NCI-H1417 treated with DMSO at 0.1 percent for 48 hours (cell line): ENCODE data around the gene SP3.

ENCODE experiments used
- DNase-seq: peaks from one replicate; lab custom pipeline; 2025; lab: John Stamatoyannopoulos, UW

SP3 gene

DNA sequence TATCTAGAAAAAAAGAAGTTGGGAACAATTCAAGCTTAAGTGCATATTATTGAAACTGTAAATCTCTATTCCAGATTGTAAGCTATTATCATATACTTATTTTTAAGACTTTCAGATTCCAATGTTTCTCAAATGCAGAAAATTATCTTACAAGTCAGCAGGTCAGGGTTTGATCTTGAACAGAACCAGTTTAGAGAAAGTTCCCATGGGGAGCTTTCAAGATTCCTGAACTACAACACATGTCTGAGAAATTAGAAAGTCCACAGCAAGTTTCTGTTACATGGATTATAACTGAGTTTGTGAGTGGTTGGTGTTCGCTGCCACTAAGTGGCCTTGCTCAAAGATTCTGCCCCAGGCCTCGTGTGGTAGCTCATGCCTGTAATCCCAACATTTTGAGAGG lies 31.6 kb upstream of the SP3 start:
- DNase-seq = no peak

DNA sequence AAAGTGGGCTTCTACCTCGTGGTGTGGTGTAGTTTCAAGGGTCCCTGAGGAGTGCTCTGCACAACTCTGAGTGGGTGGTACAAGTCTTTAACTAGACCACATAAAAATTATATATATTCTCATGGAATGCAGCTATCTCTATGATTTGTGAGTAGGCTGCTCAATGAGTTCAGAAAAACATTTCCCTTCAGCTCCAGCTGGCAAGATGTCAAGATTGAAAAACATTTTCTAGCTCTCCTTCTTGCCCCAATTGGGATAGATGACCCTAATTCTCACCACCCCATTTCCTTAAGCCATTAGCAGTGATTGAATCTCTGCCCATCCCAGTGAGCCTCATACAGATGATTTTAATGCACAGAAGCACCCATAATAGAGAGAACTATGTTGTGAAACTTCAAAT lies 28.3 kb upstream of the SP3 start:
- DNase-seq = no peak

DNA sequence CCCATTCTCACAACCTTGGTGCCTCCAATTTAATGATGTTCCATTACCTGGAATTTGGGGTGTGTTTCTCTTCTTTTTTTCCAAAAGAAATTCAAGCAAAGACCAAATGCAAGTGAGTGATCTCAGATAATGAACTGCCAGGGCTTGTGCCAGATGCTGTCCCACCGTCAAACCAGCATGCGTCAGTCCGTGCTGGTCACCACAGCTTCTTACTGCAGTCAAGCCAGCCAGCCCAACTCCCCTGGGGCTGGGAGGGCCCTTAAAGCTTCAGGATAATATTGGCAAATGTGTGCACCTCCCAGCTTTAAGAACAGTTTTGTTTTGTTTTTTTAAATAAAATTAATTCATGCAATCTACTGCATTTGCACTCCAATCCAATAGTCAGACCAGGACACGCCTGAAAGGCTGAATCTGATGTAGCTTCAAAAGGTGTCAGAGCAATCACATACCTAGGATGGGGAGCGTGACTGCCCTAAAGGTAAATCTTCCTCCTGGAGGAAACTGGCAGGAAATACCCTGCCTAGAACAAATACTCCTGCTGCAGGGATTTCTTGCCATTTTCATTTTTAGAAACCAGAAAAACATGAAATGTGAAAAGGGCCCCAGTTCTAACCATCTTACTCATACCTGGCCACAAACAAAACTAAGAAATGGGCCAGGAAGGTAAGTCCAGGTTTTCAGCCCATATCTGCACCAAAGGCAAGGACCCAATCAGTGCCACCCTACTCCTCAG lies 26.8 kb upstream of the SP3 start:
- no peak for DNase-seq

DNA sequence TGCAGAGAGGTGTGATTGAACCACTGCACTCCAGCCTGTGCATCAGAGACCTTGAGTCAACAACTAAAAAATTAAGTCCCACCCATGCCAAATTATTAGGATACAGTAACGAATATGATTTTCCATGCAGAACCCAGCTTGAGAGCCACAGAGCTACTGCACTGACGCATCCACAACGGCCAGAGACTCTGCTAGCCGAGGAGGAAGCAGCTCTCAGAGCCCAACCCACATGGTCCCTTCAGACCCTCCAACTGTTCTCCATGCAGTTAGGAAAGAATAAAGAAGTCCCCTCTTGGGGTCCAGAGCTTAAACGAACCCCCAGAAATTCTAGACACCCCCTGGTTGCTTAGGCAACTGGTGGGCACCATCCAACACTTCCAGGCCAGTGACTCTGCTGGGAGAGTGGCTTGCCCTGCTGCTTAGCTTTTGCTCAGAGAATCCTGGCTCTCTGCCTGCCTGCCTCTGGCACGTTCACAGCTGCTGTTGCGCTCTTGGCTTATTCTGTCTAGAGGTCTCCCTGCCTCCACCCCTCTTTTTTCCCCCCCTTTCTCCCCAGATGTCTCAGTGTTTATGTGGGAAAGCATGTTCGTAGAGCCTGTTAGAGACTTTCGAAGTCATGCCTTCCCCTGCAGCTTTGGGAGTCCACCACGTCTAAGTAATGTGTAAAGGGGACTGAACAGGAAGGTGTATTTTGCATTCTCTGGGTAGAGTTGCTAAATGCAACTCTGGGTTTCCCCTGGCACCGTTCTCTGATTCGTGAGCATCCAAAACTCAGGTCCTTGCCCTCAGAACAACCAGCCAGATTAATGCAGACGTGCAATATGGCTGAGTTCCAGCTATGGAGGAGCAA lies 26.0 kb upstream of the SP3 start:
- DNase-seq = no peak

DNA sequence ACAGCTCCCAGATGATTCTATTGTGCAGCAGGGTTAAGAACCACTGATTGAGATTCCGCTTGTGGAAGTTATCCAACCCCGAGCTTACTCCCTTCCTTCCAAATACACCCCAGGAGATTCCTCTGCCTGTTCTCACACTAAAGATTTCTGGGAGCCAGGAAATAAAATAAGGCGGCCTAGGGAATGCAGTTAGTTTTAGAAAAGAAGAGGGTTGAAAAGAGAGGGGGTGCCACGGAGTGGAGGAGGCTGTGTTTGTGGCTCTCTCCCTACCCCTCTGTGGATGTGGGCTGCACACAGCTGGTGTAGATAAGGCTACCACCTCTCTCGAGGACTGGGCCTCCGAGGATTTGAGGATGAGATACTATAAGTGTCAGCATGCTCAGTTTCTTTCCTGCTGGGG lies 25.1 kb upstream of the SP3 start:
- DNase-seq = no peak

DNA sequence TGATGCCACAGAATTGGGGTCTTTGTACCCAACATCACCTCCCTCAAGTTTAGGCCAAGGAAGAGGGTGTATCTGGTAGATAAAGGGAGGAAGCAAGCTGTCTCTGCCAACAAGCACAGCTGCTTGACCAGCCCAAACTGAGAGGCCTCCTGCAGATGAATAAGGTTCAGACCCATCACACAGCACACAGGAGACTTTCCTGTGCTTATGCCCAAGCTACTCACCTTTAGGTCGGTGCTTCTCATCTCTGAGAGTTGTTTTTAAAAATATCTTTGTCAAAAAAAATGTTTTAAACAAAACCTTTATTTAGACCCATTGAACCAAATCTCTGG lies 24.7 kb upstream of the SP3 start:
- no peak for DNase-seq

DNA sequence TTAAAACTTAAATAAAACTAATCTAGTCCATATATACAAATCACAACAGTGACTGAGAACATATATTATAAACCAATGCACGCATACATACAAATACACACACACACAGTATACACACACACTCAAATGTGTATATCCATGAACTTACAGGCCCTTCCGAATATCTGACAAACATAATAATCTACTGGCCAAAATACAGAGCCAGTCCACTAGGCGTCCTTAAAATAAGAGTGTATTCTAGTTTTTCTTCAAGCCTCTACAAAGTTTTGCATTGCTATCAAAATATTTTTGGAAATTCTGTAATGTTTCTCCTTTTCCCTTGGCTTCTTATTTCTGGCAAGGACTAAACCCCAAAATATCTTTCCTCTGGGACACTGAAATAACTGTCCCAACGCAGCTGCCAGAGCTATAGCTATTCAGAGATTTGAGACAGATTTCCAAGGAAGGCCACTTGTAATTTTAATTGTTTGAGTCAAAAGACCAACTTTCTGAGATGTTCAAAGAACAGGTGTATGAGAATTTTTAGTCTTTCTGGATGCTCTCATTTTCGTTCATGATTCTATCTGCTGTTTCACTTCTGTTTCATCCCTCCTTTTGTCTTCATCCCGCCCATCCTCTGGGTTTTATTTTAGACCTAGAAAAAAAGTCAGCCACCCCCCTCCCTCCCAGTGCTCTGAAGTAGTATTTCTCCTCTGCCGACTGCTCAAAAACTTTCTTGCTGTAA lies 24.1 kb upstream of the SP3 start:
- no peak for DNase-seq

DNA sequence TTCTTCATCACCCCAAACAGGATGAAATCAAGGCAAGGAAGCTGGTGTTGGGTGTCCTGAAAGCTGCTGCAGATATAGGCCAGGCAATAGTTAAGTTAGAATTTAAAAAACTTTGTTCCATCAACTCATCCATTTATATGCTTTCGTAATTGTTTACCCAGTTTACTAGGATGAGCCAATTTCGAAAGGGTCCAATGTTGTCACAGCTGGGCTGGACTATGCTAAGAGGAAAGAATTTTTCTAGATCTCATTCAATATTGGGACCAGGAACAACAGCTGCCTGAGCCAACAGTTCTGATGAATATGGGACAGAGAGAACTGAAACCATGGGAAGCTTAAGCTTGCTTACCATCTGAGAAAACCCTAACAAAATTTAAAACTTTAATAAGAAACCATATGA lies 21.6 kb upstream of the SP3 start:
- no peak for DNase-seq

DNA sequence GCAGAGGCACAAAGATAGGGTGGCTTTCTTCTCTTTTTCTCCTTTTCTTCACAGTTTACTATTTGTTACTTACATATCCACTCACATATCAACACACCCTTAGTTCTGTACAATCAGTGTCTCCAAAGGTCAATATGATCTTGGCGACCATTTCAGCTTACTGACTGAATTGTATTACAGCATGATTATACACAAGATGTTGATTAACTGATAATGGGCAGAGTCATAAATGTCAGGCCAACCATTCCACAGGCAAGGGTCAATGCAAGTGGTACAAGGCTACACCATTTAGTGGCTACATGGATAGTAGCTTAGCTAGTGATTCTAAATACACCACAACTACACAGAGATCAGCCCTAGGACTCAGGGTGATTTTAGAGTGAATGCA lies 20.4 kb upstream of the SP3 start:
- no peak for DNase-seq

DNA sequence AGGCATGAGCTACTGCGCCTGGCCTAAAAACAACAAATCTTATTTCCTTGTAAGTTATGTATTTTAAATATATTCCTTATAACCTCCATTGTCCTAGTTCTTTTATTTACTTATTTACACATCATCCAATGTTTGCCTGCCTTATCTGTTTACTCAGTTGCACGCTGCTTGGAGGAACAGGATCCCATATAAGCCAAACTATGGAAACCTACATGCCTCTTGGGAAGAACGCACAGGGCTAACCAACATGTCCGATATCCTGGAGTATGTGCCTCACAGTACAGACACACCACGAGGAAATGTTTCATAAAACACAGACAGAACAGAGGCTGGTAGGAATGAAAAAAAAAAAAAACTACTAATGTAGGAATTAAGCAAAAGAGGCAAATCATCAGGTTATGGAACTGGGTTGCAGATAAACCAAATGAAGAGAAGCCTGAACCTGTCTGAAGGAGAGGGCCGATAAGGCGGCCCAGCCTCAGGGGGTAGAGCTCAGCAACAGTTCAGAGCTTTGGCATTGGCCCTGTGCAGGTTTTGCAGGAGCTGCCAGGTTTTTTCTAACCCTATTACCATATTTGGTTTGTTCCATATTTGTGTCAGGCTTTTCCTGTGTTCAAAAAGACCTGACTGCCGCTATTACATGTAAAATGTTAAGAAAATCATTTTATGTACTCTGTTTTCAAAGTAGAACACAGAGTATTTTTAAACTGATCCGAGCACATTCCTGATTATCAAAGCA lies 19.9 kb upstream of the SP3 start:
- no peak for DNase-seq

DNA sequence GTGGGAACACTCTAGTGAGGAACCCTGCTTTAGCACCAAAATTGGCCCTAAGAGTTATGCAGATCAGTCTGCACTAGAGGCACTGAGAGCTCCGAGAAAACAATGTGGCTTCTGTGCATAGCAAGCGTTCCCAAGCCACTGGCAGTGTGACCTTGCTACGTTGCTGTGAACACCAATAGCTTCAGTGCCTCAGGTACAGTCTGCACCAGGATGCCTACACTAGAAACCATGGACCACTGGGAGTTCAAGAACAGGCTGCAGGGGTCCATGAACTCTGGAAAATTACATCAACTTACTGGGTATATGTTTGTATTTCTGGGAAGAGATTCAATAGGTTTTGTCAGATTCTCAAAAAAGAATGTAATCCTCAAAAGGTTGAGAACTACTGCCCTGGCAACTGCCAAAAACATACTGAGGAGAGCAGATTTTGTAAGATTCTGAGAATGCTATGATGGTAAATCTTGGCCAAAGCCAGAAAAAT lies 18.3 kb upstream of the SP3 start:
- DNase-seq = no peak

DNA sequence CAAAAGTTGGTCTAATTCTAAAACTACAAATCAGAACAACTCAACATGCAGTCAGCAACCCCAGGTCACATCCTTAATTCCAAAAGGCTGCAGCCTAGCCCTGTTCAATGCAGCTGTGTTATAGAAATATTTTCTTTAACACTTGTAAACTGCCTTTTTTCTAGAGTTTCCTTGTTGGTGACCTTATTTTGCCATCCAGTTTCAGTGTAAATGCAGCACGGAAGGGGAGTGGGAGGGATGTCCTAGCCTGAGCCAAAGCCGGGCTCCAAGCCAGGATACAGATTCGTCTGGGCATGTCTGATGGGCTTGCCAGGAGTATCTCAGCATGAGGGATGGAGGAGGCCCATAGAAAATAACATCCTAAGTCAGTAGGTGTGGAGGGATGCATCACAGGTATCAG lies 17.7 kb upstream of the SP3 start:
- DNase-seq = no peak

DNA sequence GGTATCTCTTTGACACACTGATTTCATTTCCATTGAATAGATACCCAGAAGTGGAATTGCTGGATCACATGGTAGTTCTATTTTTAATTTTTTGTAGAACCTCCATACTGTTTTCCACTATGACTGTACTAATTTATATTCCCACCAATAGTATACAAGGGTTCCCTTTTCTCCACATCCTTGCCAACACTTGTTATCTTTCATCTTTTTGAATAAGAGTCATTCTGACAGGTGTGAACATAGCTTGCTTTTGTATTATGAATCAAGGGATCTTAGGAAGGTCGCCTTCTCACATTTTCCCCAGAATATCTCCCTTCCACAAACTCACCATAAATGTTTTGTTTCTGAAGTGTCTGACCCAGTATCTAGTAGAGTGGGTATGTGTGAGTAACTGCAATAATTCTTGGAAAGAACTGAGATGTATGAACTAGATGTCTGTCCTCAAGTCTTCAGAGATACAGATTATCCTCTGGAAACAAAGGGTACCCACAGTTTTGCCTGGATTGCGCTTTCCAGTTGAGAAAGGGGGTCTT lies 17.1 kb upstream of the SP3 start:
- no peak for DNase-seq

DNA sequence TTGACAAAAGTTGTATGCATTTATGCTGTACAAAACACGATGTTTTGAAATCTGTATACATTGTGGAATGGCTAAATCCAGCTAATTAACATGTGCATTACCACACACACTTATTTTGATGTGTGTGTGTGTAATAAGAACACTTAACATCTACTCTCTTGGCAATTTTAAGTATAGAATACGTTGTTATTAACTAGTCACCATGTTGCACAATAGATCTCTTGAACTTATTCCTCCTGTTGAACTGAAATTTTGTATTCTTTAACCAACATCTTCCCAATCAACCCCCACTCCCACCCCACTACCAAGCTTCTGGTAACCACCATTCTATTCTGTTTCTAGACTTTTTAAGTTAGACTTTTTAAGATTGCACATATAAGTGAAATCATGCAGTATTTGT lies 16.3 kb upstream of the SP3 start:
- no peak for DNase-seq

DNA sequence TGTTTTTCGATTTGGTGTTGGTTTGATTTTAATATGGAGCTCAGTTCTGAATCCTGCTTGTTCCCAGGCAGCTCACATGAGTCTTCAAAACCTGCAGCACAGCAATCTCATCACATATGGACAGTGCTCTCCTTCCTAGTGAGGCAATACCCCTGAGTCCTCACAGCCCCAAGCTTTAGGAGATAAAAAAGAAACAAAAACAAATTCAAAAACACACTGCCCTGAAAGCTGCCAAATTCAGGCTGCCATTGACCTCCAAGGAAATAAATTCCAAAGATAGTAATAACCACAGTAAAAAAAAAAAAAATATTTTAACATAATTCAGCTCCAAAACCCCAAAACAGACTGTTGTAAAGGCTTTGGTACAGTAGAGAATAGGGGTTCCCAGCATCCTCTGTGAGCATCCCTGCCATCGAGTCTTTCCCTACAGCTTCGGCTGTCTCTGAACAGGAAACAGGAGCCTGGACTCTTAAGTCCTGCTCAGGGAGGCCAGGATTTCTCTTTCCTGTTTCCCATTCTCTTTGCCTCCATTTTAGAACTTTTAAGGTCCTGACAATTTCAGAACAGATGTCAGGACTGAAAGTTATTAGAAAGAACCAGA lies 14.7 kb upstream of the SP3 start:
- DNase-seq = no peak

DNA sequence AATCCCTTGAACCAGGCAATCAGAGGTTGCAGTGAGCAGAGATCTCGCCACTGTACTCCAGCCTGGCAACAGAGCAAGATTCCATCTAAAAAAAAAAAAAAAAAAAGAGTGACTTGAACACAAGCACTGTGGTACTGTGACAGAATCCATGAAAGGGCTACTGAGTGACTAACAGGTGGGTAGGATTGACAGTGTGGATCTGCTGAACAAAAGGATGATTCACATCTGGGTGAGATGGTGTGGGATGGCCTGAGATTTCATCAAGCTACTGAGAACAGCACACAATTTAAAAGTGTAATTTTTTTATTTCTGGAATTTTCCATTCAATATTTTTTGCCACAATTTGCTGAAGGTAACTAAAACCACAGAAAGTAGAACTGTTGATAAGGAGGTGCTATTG lies 13.3 kb upstream of the SP3 start:
- no peak for DNase-seq

DNA sequence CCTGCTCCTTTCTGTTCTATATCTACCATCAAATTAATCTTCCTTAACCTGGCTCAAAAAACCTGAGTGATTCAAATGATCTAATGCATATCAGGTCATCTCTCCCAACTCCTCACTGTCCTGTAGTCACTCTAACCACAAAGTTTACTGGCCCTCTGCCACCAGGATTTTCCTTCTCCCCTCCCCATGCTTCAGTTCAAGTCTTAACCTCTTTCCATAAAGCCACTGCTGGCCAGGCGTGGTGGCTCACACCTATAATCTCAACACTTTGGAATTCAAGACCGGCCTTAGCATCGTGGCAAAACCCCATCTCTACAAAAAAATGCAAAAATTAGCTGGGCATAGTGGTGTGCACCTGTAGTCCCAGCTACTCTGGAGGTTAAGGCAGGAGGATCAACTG lies 7.5 kb upstream of the SP3 start:
- DNase-seq = no peak

DNA sequence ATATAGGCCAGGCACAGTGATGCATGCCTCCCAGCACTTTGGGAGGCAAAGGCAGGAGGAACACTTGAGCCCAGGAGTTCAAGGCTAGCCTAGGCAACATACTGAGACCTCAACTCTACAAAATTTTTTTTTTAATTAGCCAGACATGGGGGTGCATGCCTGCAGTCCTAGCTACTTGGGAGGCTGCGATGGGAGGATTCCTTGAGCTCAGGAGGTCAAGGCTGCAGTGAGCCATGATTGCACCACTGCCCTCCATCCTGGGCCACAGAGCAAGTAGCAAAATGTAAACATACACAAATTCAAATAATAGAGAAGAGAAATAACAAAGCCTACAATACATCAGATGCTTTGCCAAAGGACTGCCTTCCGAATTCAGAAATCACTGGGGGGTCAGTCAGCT lies 7.0 kb upstream of the SP3 start:
- DNase-seq = no peak

DNA sequence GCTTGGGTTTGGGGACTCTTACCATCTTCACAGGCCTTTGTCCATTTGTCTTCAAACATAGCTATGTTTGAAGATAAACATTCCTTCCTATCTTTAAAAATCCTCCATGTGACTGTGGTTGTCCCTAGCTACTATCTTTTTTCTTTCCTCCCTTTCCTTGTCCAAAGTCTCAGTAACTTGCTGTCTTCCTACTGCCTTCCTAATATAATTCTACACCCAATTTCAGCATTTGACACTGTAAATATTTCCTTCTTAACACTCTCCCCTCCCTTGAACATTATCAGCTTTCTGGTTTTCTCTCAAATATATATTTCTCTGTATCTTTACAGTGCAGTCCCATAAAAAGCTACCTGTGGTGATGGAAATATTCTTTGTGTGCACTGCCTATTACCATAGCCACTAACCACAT lies 5.3 kb upstream of the SP3 start:
- no peak for DNase-seq

DNA sequence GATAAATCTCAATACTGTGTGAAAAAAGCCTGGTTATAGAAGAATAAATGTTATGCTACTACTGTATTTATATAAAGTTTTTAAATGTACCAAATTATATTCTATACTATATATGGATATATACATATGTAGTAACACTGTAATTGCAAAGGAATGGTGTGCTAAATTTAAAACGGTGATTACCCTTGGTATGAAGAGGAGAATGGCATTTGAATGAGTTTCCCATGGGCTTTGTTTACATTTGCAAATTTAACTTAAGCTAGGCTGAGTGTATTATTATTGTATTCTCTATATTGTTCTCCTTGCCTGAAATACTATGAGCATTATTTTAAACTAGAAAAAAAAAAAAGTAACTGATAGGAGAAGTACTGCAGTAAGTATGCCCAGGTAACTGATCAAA lies 4.7 kb upstream of the SP3 start:
- no peak for DNase-seq

DNA sequence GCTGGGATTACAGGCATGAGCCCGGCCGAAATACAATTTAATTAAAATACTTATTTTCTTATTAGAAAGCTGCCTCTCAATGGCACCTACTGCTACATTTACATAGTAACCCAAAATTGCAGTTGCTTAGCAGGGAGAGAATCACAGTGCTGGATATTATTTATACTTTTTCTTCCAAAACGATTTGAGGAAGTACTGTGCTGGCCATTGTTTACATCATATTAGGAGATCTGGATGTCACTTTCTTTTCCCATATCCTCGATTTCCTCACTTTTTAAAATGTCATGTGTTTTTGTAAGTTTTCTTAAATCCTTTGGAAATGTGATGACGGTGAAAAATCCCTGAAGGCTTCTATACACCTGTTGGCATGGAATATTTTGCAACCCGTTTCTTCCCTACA lies 3.4 kb upstream of the SP3 start:
- no peak for DNase-seq
